NT2/D1 (cell line): ENCODE results near the gene SHISA6.

Experiments used
- SUZ12 ChIP-seq: IDR thresholded peaks from 2 replicates; pipeline ENCODE4 v1.6.1; 2011; ENCODE audit not compliant: insufficient read length, insufficient read depth; ENCODE audit errors: extremely low read depth
- YY1 ChIP-seq: IDR thresholded peaks from 2 replicates; pipeline ENCODE4 v1.6.1; 2011; ENCODE audit not compliant: insufficient read length, insufficient read depth
- ZNF274 ChIP-seq: IDR thresholded peaks from 2 replicates; pipeline ENCODE4 v1.6.1; 2011; ENCODE audit warnings: mild to moderate bottlenecking, low read depth, low read length

- TF ChIP-seq YY1 (no peak), ZNF274 (no peak), SUZ12 (no peak)
These were observed 143.1 kb downstream of the SHISA6 start for GRCh38 chr17:11384131-11384530.
